GM13976 (cell line): Measurements from ENCODE around the gene DDX10.

ENCODE experiments used
- DNase-seq: peaks from one replicate; pipeline ENCODE4 v3.0.0; 2012; ENCODE audit warnings: low spot score
- CTCF ChIP-seq: IDR thresholded peaks from 2 replicates; pipeline ENCODE4 v1.5.1; 2012; ENCODE audit warnings: borderline replicate concordance, mild to moderate bottlenecking; ENCODE audit not compliant: insufficient read depth; ENCODE audit errors: extremely low read depth, missing control alignments, control extremely low read depth
- in situ Hi-C: fragments of 300-500 bp; cut with MboI; formaldehyde crosslinking; loops from one replicate; pipeline ENCODE4 v1.12.0; 2022; ENCODE audit warnings: low sequenced_read_pairs, mixed read lengths, inconsistent platforms; ENCODE audit not compliant: unreplicated experiment

Gene DDX10

GRCh38 chr11:108836541-108836940, 171.7 kb downstream of the DDX10 start:
- in situ Hi-C loops, result no loop called here
- no peak for TF ChIP-seq CTCF
- no peak for DNase-seq

- TF ChIP-seq CTCF, result no peak
- in situ Hi-C loops, result no loop called here
- no peak for DNase-seq
Observed at GRCh38 chr11:108838102-108838791, 173.4 kb downstream of the DDX10 start.

GRCh38 chr11:108838792-108839105, 173.9 kb downstream of the DDX10 start:
- in situ Hi-C loops, result no loop called here
- TF ChIP-seq CTCF, result no peak
- no peak for DNase-seq

- no peak for TF ChIP-seq CTCF
- DNase-seq, result no peak
- in situ Hi-C loops, result no loop called here
Observed at GRCh38 chr11:108846009-108846408, 181.1 kb downstream of the DDX10 start.

DNA sequence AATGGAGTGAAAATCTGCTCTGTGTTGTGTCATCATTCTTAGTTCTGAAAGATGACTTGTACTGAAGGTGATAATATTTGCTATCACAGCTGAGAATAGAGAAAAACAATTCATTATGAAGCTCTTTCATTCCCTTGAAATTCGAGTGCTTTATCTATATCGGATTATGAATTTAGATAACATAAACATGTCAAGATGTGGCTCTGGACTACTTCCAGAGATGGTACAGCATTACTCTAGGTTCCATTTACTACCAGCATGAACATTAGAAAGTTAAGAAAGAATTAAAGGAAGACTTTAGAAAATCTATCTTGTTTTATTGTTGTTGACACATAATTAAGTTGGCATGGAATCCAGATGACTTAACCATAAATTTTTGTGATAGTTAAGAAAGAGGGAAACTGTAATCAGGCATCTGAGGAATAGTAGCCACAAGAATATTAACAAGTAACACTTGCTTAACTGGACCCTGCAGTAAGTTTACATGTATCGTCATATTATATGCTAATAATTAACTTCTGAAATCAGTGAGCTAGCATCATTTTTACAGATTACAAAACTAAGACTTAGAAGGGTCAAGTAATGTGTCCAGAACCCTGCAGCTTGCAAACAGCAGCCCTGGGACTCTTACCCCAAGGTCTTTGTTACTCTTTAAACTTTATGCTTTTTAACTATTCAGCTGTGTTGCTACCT, 182.6 kb downstream of the DDX10 start:
- DNase-seq, result no peak
- no peak for TF ChIP-seq CTCF
- in situ Hi-C loops, result no loop called here

GRCh38 chr11:108851781-108852180, 186.9 kb downstream of the DDX10 start:
- in situ Hi-C loops, result no loop called here
- TF ChIP-seq CTCF, result no peak
- no peak for DNase-seq
